Measurements from ENCODE around the gene KLHDC10. TPM values are rescaled to one million over a fixed set of nuclear protein-coding genes. Genes with fewer than 3 reads are reported as not detected.
"Not testable (repeated sequence)": the region's sequence is repeated elsewhere in the genome, so short reads cannot be mapped to it uniquely, and the experiment has no call there.

Gene KLHDC10
- total and polyA plus RNA-seq, 2 donors (not counting 3 experiments of a cell fraction or from before 2014, with no cell fraction given) = 14.9 to 31.3 TPM

- FAIRE-seq = no peak
- Histone ChIP-seq H3K27ac (ENCODE audit: insufficient read depth, low read depth, low read length) (no peak overlapping the region), H3K4me3 (replicated peaks in 1 of 3; ENCODE audit: insufficient read depth in 1 of 3, low read depth in 1 of 3, low read length in 3 of 3) (no peak overlapping the region), H3K4me1 (ENCODE audit: control insufficient read depth, extremely low read depth, insufficient read depth, low read length) (peaks cover 9% of the 10 kb centered on the region), H3K79me2 (ENCODE audit: control insufficient read depth, insufficient read depth, low read length) (peaks cover 21% of the 10 kb centered on the region), H3K9me3 (replicated peaks; ENCODE audit: control insufficient read depth, insufficient read depth, low read length) (no peaks in the 10 kb centered on the region), H2AFZ (ENCODE audit: low read depth, low read length) (no peak overlapping the region), H3K27me3 (ENCODE audit: control insufficient read depth in 2 of 2, insufficient read depth in 2 of 2, low read length in 2 of 2) (no peaks in the 10 kb centered on the region), H3K9ac (replicated peaks; ENCODE audit: extremely low read depth, insufficient read depth, low read length) (no peak overlapping the region), H3K9me1 (replicated peaks; ENCODE audit: control insufficient read depth, extremely low read depth, insufficient read depth, low read length) (no peaks in the 10 kb centered on the region), H3K4me2 (ENCODE audit: insufficient read depth, low read length) (no peak overlapping the region), H3K36me3 (ENCODE audit: control insufficient read depth in 2 of 2, extremely low read depth in 1 of 2, insufficient read depth in 2 of 2, low read length in 2 of 2) (no peaks in the 10 kb centered on the region), H4K20me1 (replicated peaks; ENCODE audit: control insufficient read depth, extremely low read depth, insufficient read depth, low read length) (no peaks in the 10 kb centered on the region)
- TF ChIP-seq GATA2 (IDR thresholded peaks at IDR 0.05; ENCODE audit: insufficient read depth, insufficient read length, low read depth, low read length) (no peak), POLR2AphosphoS5 (IDR thresholded peaks at IDR 0.05; ENCODE audit: insufficient read depth, low read depth, low read length) (no peak), MYC (IDR thresholded peaks at IDR 0.05; ENCODE audit: low read depth, low read length) (no peak), FOS (IDR thresholded peaks at IDR 0.05; ENCODE audit: borderline replicate concordance, insufficient read depth, low read length) (no peak), POLR2A (IDR thresholded peaks at IDR 0.05; ENCODE audit: low read depth, low read length) (no peak), CTCF (IDR thresholded peaks at IDR 0.05; ENCODE audit: extremely low read depth in 1 of 2, insufficient read depth in 1 of 2, low read depth in 1 of 2, low read length in 2 of 2) (no peak), JUN (IDR thresholded peaks at IDR 0.05; ENCODE audit: borderline replicate concordance, insufficient read depth, insufficient read length, low read depth) (no peak), EZH2 (IDR thresholded peaks at IDR 0.05; ENCODE audit: borderline replicate concordance, low read depth, low read length, severe bottlenecking) (no peak)
- TF ChIP-seq, protein P1, sequence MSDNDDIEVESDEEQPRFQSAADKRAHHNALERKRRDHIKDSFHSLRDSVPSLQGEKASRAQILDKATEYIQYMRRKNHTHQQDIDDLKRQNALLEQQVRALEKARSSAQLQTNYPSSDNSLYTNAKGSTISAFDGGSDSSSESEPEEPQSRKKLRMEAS (IDR thresholded peaks at IDR 0.05; ENCODE audit: insufficient read depth, insufficient read length) = no peak
- no TSS peak for BruUV-seq (replicated peaks)
- ChIA-PET POLR2A (no interaction called here), CTCF (no interaction called here)
- dilution Hi-C loops (cut with MboI; ENCODE audit: extremely low pct_ligation_motif_present, low sequenced_read_pairs) (no loop called here), intact Hi-C loops (cut with micrococcal nuclease) (no loop called here)
- no peak for DNase-seq (ENCODE audit: low read depth, low spot score)
Observed at GRCh38 chr7:130048906-130049305, 21.4 kb upstream of the KLHDC10 start.

- BruUV-seq (replicated peaks) = not testable (repeated sequence)
Observed at GRCh38 chr7:130052250-130052649, 18.1 kb upstream of the KLHDC10 start.

DNA sequence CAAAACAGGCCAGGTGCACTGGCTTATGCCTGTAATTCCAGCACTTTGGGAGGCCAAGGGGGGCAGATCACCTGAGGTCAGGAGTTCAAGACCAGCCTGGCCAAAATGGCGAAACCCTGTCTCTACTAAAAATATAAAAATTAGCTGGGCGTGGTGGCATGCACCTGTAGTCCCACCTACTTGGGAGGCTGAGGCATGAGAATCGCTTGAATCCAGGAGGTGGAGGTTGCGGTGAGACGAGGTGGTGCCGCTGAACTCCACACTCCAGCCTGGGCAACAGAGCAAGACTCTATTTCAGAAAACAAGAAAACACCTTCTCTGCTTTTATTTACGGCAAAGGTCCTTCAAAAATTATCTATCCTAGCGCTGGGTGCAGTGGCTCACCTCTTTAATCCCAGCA lies 15.1 kb upstream of the KLHDC10 start:
- H3K9me1 ChIP-seq (replicated peaks; ENCODE audit: control insufficient read depth, extremely low read depth, insufficient read depth, low read length); H3K36me3 ChIP-seq (ENCODE audit: control insufficient read depth in 2 of 2, extremely low read depth in 1 of 2, insufficient read depth in 2 of 2, low read length in 2 of 2); H3K9me3 ChIP-seq (replicated peaks; ENCODE audit: control insufficient read depth, insufficient read depth, low read length); BruUV-seq (replicated peaks); intact Hi-C loops (cut with micrococcal nuclease); FAIRE-seq; H3K27ac ChIP-seq (ENCODE audit: insufficient read depth, low read depth, low read length); H2AFZ ChIP-seq (ENCODE audit: low read depth, low read length); H3K4me3 ChIP-seq (replicated peaks in 1 of 3; ENCODE audit: insufficient read depth in 1 of 3, low read depth in 1 of 3, low read length in 3 of 3); H3K9ac ChIP-seq (replicated peaks; ENCODE audit: extremely low read depth, insufficient read depth, low read length); H4K20me1 ChIP-seq (replicated peaks; ENCODE audit: control insufficient read depth, extremely low read depth, insufficient read depth, low read length); POLR2A ChIA-PET; H3K27me3 ChIP-seq (ENCODE audit: control insufficient read depth in 2 of 2, insufficient read depth in 2 of 2, low read length in 2 of 2); H3K4me2 ChIP-seq (ENCODE audit: insufficient read depth, low read length); DNase-seq (ENCODE audit: low read depth, low spot score); H3K79me2 ChIP-seq (ENCODE audit: control insufficient read depth, insufficient read depth, low read length); dilution Hi-C loops (cut with MboI; ENCODE audit: extremely low pct_ligation_motif_present, low sequenced_read_pairs): not testable (repeated sequence)
- H3K4me1 ChIP-seq (ENCODE audit: control insufficient read depth, extremely low read depth, insufficient read depth, low read length) = peaks cover 17% of the 10 kb centered on the region
- CTCF ChIA-PET = interaction anchor here (0.7 kb wide), 1 partner anchor 29 kb away, joined by 3 read pairs; no protein-coding TSS in a partner anchor

More at GRCh38 chr7:130052250-130052649, 18.1 kb upstream of the KLHDC10 start:
- H4K20me1 ChIP-seq (replicated peaks; ENCODE audit: control insufficient read depth, extremely low read depth, insufficient read depth, low read length); POLR2A ChIA-PET; FAIRE-seq; H3K27ac ChIP-seq (ENCODE audit: insufficient read depth, low read depth, low read length); H3K4me3 ChIP-seq (replicated peaks in 1 of 3; ENCODE audit: insufficient read depth in 1 of 3, low read depth in 1 of 3, low read length in 3 of 3); H3K9ac ChIP-seq (replicated peaks; ENCODE audit: extremely low read depth, insufficient read depth, low read length); H3K9me1 ChIP-seq (replicated peaks; ENCODE audit: control insufficient read depth, extremely low read depth, insufficient read depth, low read length); H3K36me3 ChIP-seq (ENCODE audit: control insufficient read depth in 2 of 2, extremely low read depth in 1 of 2, insufficient read depth in 2 of 2, low read length in 2 of 2); H3K4me2 ChIP-seq (ENCODE audit: insufficient read depth, low read length); H3K27me3 ChIP-seq (ENCODE audit: control insufficient read depth in 2 of 2, insufficient read depth in 2 of 2, low read length in 2 of 2); H3K9me3 ChIP-seq (replicated peaks; ENCODE audit: control insufficient read depth, insufficient read depth, low read length); dilution Hi-C loops (cut with MboI; ENCODE audit: extremely low pct_ligation_motif_present, low sequenced_read_pairs); H2AFZ ChIP-seq (ENCODE audit: low read depth, low read length); intact Hi-C loops (cut with micrococcal nuclease); DNase-seq (ENCODE audit: low read depth, low spot score); H3K4me1 ChIP-seq (ENCODE audit: control insufficient read depth, extremely low read depth, insufficient read depth, low read length): not testable (repeated sequence)
- CTCF ChIA-PET = interaction anchor here (1.0 kb wide), 2 partner anchors 10 to 780 kb away, joined by 3 to 4 read pairs; no protein-coding TSS in a partner anchor
- peaks cover 21% of the 10 kb centered on the region for H3K79me2 ChIP-seq (ENCODE audit: control insufficient read depth, insufficient read depth, low read length)

Data from endothelial cell of umbilical vein (primary cell).